ENCODE results near the gene FGF12.

Gene FGF12

DNA sequence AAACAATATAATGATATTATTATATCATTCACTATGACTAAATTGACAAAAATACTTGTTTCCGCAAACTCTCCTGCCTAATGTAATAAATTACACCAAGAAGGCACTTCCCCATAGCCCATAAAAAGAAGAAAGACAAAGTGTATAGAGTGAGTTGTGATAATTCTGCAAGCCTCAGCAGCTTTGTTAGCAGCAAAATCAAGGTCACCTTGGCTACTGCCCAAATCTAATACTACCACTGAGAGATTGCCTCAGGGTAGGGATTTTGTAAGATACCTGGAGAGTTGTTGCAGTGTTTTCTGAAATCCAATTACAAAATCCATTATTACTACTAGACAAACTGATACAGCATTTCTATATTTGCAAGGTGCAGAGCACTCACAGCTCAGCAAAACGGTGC is 503.5 kb downstream of the FGF12 start:
- H3K36me3 Mint-ChIP-seq: no peaks in the 10 kb centered on the region
- no peaks in the 10 kb centered on the region for H3K27me3 Mint-ChIP-seq
- H3K4me3 Mint-ChIP-seq: no peak overlapping the region
- no peak for ATAC-seq (replicated peaks)
- no peak for DNase-seq
- H3K9me3 Mint-ChIP-seq: no peaks in the 10 kb centered on the region
- no peak overlapping the region for H3K27ac Mint-ChIP-seq
- no peaks in the 10 kb centered on the region for H3K4me1 Mint-ChIP-seq

DNA sequence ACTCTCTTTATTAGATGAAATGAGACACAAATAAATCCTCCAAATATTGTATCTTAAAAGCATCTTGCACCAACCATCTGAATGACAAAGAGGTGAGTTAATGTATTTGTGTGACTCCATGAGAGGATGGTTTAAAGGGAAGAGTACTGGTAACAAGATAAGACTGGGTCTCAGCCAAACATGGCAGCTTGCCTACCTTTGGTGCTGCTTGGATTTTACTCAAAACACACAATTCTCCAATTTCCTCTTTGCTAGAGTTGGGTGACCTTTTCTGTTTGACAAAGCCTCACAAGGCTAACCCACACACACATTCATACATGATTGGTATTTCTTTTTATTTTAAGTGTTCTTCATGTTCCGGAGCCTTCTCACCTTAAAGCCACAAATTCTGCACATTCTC is 506.4 kb downstream of the FGF12 start:
- H3K36me3 Mint-ChIP-seq: no peaks in the 10 kb centered on the region
- no peaks in the 10 kb centered on the region for H3K9me3 Mint-ChIP-seq
- H3K27ac Mint-ChIP-seq: no peak overlapping the region

DNA sequence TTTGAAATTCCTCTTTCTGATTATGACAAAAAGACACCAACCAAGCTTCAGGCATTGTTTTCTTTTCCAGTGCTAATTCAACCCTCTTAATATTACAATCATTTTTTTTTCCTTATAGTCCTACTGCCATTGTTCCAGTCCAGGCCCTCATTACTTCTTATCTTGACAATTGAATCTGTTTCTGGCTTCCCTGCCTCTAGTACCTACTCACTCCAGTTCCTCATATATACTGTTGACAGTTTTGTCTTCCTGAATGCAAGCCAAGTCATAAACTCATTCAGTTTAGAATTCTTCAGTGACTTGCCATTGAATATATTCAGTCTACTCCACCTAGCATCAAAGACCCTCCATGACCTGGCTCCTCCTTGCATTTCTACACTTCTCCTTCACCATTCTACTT is 507.4 kb downstream of the FGF12 start:
- H3K36me3 Mint-ChIP-seq: no peaks in the 10 kb centered on the region
- no peak for DNase-seq
- H3K27me3 Mint-ChIP-seq: no peaks in the 10 kb centered on the region
- ATAC-seq (replicated peaks): no peak
- no peaks in the 10 kb centered on the region for H3K9me3 Mint-ChIP-seq
- no peak overlapping the region for H3K27ac Mint-ChIP-seq
- H3K4me3 Mint-ChIP-seq: no peak overlapping the region
- H3K4me1 Mint-ChIP-seq: no peaks in the 10 kb centered on the region

More for the DNA sequence above, 506.4 kb downstream of the FGF12 start:
- Mint-ChIP-seq H3K4me3 (no peak overlapping the region), H3K27me3 (no peaks in the 10 kb centered on the region), H3K4me1 (no peaks in the 10 kb centered on the region)
- ATAC-seq (replicated peaks): no peak
- no peak for DNase-seq

DNA sequence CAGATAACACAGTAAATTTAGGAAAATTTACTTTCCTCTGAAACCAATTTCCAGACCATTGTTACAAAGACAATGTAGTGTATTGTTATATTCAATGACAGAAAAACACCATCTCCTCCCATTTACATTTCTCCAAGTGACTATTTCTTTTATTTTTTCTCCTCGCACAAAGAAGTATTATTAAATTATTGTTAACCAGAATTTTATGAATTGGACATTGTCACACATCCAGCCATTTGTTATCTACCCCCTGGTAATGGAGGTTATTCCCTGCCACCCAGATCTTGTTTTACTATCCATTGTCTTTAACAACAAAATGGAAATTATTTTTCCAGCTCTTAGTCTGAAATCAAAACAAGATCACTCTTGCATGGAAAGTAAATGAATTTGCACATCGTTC is 511.3 kb downstream of the FGF12 start:
- no peaks in the 10 kb centered on the region for H3K4me1 Mint-ChIP-seq
- no peaks in the 10 kb centered on the region for H3K27me3 Mint-ChIP-seq
- no peak for ATAC-seq (replicated peaks)
- no peak overlapping the region for H3K27ac Mint-ChIP-seq
- H3K9me3 Mint-ChIP-seq: no peaks in the 10 kb centered on the region
- H3K36me3 Mint-ChIP-seq: no peaks in the 10 kb centered on the region
- H3K4me3 Mint-ChIP-seq: no peak overlapping the region
- DNase-seq: no peak

DNA sequence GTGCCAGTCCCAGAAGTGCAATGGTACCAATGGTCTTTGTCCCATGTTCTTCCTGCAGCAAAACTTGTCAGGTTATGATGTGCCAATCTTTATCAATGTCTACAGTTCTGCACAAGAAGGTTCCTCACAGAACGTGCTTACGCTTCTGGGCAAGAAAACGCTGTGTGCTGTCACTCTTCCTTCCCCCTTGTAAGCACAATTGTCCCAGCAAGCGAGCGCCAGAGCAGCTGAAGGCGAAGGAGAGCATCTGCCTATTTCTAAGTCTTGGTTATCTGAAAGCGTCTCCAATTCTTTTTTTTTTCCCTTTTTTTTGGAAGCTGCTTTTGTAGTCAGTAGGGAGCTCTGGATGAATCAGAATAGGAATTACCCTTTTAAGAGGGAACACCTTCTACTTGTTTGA is 514.4 kb downstream of the FGF12 start:
- Mint-ChIP-seq H3K36me3 (no peaks in the 10 kb centered on the region), H3K27me3 (no peaks in the 10 kb centered on the region), H3K4me1 (no peaks in the 10 kb centered on the region), H3K4me3 (no peak overlapping the region), H3K27ac (no peak overlapping the region), H3K9me3 (peaks cover 0 to 3% of the 10 kb centered on the region in 2 donors)
- no peak for DNase-seq
- ATAC-seq (replicated peaks): no peak

DNA sequence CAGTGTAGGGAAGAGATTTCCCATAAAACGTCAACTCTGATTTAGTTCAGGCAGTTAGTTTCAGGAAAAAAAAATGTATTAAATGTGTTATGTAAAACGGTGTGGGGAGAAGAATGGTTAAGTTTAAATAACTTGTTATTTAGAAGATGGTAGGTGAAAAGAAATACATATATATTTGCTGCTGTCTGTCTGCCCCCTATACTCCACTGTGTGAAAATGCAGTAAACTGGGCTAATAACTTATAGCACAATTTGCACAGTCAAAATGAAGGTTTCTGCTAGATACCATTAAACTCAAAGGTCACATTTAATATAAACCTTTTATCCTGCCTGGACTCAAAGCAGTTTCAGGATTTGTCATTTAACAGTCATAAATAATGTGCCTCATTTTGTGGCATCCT is 515.0 kb downstream of the FGF12 start:
- Mint-ChIP-seq H3K27ac (no peak overlapping the region), H3K9me3 (peaks cover 0 to 3% of the 10 kb centered on the region in 2 donors), H3K36me3 (no peaks in the 10 kb centered on the region), H3K27me3 (no peaks in the 10 kb centered on the region), H3K4me3 (no peak overlapping the region), H3K4me1 (no peaks in the 10 kb centered on the region)
- DNase-seq: no peak
- ATAC-seq (replicated peaks): no peak

DNA sequence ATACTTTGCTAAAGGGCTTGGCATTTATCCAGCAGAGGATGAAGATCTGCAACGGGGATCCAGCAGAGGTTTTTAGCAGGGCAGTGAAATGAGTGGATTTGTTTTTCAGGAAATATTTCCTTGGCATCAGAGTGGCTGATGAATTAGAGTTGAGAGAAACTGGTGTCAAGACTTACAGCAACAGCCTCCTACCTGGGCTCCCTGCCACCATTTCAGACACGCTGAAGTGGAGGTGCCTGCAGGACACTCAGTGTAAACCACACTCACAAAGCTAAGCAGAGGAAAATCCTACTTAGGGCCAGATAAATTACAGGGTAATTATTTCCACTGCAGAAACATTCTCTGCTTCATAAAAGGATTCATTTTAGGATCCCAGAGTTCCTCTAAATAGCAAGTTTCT is 519.7 kb downstream of the FGF12 start:
- no peaks in the 10 kb centered on the region for H3K36me3 Mint-ChIP-seq
- H3K27ac Mint-ChIP-seq: no peak overlapping the region
- no peak for DNase-seq
- H3K4me1 Mint-ChIP-seq: no peaks in the 10 kb centered on the region
- no peak for ATAC-seq (replicated peaks)
- H3K9me3 Mint-ChIP-seq: peaks cover 0 to 3% of the 10 kb centered on the region in 2 donors
- H3K4me3 Mint-ChIP-seq: no peak overlapping the region
- H3K27me3 Mint-ChIP-seq: no peaks in the 10 kb centered on the region

DNA sequence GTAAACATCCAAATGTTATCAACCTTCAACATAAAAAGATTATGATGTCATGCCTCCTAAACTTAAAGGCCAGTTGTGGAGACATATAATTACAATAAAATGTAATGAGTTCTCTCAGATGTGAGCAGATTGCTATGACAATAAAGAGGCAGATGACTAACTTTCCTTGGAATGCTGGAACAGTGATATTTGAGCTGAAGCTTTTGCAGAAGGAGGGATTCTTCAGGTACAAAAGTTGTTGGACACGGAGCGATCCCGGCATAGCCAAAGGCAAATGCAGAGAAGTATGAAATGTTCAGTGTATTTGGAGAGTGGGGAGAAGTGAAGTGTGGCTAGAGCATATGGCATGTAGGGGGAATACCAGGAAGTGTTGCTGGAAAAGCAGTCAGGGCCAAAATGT is 520.1 kb downstream of the FGF12 start:
- ATAC-seq (replicated peaks) (no peak), DNase-seq (no peak)
- peaks cover 0 to 3% of the 10 kb centered on the region in 2 donors for H3K9me3 Mint-ChIP-seq
- H3K4me1 Mint-ChIP-seq: no peaks in the 10 kb centered on the region
- H3K4me3 Mint-ChIP-seq: no peak overlapping the region
- H3K27me3 Mint-ChIP-seq: no peaks in the 10 kb centered on the region
- no peak overlapping the region for H3K27ac Mint-ChIP-seq
- no peaks in the 10 kb centered on the region for H3K36me3 Mint-ChIP-seq

DNA sequence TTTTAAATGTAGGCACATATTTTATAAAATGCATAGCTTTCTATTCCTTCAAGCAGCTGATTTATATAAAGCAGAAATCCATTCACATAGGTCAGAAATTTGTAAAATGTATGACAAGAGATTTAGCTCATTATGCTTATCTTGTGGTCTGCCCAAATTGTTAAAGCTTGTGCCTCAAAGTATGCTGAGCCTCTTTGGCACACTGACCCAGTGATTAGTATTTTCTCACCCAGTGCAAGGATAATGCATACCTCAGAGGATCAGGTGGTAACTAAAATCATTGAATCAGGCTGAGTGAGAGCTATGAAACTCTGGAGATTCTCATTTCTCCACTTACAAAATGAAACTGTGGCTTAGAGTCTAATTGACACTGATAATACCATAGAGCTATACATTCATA is 533.3 kb downstream of the FGF12 start:
- DNase-seq: no peak
- ATAC-seq (replicated peaks): no peak
- Mint-ChIP-seq H3K36me3 (no peaks in the 10 kb centered on the region), H3K27ac (no peak overlapping the region), H3K9me3 (no peaks in the 10 kb centered on the region), H3K4me1 (no peaks in the 10 kb centered on the region), H3K27me3 (no peaks in the 10 kb centered on the region), H3K4me3 (no peak overlapping the region)

DNA sequence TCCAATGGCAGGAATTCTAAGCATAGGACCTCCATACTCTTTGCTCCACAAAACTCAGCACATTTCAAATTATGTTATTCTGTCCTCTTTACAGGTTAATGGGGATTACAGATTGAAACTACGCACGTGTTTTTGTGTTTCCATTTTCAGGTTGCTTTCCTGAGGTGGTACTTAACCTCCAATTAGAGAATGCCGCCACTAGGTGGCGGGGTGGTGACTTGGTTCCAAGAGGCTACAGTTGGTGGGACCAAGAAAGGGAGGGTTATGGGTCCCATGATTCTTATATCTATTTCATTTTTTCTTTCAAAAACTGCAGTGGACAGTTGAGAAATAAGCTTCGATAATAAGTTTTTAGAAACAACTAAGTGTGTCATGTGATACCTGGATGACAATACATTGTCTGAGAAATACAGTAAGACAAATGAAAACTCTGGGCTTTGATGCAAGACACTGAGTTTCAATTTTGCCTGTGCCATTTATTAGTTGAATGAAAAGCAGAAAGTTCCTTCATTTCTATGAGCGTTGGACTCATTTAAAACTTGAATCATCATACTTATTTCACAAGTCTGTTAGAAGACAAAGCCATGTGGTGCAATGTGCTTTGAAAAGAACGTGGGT is 539.0 kb downstream of the FGF12 start:
- Mint-ChIP-seq H3K9me3 (no peaks in the 10 kb centered on the region), H3K4me3 (no peak overlapping the region), H3K27ac (no peak overlapping the region), H3K36me3 (no peaks in the 10 kb centered on the region), H3K4me1 (peaks cover 0 to 3% of the 10 kb centered on the region in 2 donors), H3K27me3 (peaks cover 0 to 4% of the 10 kb centered on the region in 2 donors)
- ATAC-seq (replicated peaks): peak in 1 of 2 donors; percentile 55
- no peak for DNase-seq

DNA sequence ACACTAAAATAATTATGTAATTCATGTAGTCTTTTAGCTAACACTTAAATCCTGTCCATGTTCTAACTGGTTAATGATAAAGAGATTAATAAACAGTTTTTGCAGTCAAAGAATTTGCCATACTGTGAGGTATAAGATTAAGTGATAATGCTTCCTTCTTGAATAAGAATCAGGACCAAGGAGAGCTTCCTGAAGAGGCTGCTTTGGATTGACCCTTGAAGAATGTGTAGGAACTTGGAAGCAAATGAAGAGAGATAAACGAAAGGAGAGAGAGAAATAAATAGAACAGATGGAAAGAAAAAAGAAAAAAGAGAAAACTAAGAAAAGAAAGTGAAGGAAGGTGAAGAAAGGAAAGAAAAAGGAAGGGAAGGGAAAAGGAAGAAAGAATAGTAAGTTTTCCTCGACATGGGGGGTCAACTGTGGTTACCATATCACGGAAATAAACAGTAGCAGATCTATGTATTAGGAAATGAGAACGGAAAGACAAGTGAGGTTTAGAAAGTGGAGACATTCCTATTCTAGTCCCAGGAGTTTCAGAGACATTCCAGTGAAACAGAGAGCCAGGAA is 539.8 kb downstream of the FGF12 start:
- DNase-seq: no peak
- no peaks in the 10 kb centered on the region for H3K9me3 Mint-ChIP-seq
- no peak overlapping the region for H3K4me3 Mint-ChIP-seq
- ATAC-seq (replicated peaks): no peak
- no peaks in the 10 kb centered on the region for H3K36me3 Mint-ChIP-seq
- H3K27ac Mint-ChIP-seq: no peak overlapping the region
- peaks cover 0 to 3% of the 10 kb centered on the region in 2 donors for H3K4me1 Mint-ChIP-seq
- peaks cover 0 to 4% of the 10 kb centered on the region in 2 donors for H3K27me3 Mint-ChIP-seq

DNA sequence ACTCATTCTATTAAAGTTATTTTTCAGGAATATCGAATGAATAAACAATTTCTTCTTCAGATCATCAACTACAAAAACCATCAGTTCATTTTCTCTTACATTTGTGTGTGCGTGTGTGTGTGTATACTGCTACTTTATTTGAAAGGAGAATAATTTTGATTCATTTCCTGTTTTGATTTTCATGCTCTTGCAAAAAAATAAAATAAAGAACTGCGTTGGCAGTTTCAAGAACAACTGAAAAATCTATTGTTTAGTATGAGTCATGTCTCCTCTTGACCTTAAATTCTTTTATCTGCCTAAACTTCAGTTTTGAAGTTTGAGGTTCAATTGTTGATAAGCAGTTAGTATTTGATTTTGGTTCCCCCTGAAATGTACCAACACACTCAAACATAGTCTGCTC is 540.8 kb downstream of the FGF12 start:
- no peak for ATAC-seq (replicated peaks)

DNA sequence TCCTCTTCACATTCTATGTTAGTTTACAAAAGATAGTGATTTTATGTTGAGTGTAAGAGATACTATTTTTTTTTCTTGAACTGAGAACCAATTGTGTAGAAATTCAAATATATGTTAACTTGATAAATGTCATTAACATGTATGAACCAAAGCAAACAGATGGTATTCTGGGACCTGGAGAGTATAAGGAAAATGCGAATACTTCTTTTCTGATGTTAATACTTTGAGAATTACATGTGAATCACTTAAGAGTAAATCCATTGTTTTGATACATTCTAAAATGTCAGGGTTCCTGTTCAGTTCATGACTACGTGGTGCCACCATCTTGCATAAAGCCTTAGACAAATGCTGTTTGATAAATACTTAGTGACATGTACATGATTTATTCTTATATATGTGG is 541.3 kb downstream of the FGF12 start:
- H3K36me3 Mint-ChIP-seq: no peaks in the 10 kb centered on the region
- no peak overlapping the region for H3K27ac Mint-ChIP-seq
- DNase-seq (no peak), ATAC-seq (replicated peaks) (no peak)
- peaks cover 0 to 3% of the 10 kb centered on the region in 2 donors for H3K4me1 Mint-ChIP-seq
- peaks cover 0 to 4% of the 10 kb centered on the region in 2 donors for H3K27me3 Mint-ChIP-seq
- no peaks in the 10 kb centered on the region for H3K9me3 Mint-ChIP-seq
- H3K4me3 Mint-ChIP-seq: no peak overlapping the region

More for the DNA sequence above, 540.8 kb downstream of the FGF12 start:
- peaks cover 0 to 3% of the 10 kb centered on the region in 2 donors for H3K4me1 Mint-ChIP-seq
- DNase-seq: no peak
- no peaks in the 10 kb centered on the region for H3K9me3 Mint-ChIP-seq
- no peak overlapping the region for H3K27ac Mint-ChIP-seq
- H3K27me3 Mint-ChIP-seq: peaks cover 0 to 4% of the 10 kb centered on the region in 2 donors
- H3K36me3 Mint-ChIP-seq: no peaks in the 10 kb centered on the region
- H3K4me3 Mint-ChIP-seq: no peak overlapping the region

DNA sequence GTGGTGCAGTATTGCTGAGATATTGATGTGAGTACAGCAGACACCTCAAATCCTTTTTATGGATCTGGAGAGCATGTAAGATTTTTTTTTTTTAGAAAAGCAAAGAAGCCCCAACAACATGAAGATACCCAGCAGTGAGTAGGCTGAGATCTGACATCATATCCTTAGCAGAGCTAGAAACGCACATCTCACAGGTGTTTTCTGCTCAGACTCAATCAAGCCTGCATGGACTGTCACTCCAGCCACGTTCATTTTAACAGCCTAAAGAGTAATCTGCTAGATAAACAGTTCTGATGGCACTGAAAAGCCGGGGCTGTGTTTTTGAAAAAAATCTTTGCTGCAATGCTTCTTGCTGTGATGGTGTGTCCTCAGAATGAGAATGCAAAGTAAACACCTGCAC is 544.2 kb downstream of the FGF12 start:
- no peak for DNase-seq
- no peaks in the 10 kb centered on the region for H3K9me3 Mint-ChIP-seq
- no peaks in the 10 kb centered on the region for H3K36me3 Mint-ChIP-seq
- H3K27ac Mint-ChIP-seq: no peak overlapping the region
- ATAC-seq (replicated peaks): no peak
- H3K27me3 Mint-ChIP-seq: peaks cover 0 to 4% of the 10 kb centered on the region in 2 donors
- no peak overlapping the region for H3K4me3 Mint-ChIP-seq
- H3K4me1 Mint-ChIP-seq: peaks cover 0 to 3% of the 10 kb centered on the region in 2 donors

DNA sequence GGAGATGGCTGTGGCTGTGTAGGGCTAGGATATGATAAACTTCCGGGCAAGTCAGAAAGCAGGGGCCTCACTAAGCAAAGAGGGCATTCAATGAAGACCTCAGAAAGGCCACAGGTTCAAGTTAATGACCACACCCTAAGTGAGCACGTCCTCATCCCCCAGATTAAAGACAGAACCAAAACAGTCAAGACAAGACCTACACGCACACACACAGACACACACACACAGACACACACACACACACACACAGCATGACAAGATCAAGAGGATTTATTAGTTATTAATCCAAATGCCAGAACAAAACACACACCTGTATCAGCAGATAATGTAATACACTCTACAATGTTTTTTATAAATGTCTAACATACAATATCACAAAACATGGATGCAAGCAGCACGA is 546.2 kb downstream of the FGF12 start:
- ATAC-seq (replicated peaks): no peak
- Mint-ChIP-seq H3K27me3 (no peaks in the 10 kb centered on the region), H3K36me3 (no peaks in the 10 kb centered on the region), H3K9me3 (no peaks in the 10 kb centered on the region), H3K4me1 (no peaks in the 10 kb centered on the region), H3K27ac (no peak overlapping the region), H3K4me3 (no peak overlapping the region)
- DNase-seq: no peak
